Neural cell (in vitro differentiated cells): ENCODE data around the gene BMPR2. TPM values are rescaled to one million over a fixed set of nuclear protein-coding genes. Genes with fewer than 3 reads are reported as not detected.

Source experiments
- H2AFZ ChIP-seq: fragments of 200-600, 300-800 bp; sonication (generic), shearing (Covaris generic); 2 replicates; pipeline ENCODE4 v1.6.0; 2014; ENCODE audit warnings: low read depth, mild to moderate bottlenecking, antibody characterized with exemption, low read length, moderate library complexity
- H3F3A ChIP-seq: fragments of 200-600 bp; shearing (Covaris generic); 2 replicates; pipeline ENCODE4 v1.6.1; 2016; ENCODE audit warnings: mild to moderate bottlenecking, moderate library complexity, mixed read lengths, antibody characterized with exemption, low read length; ENCODE audit not compliant: insufficient read depth, poor library complexity, severe bottlenecking
- H3K27ac ChIP-seq: fragments of 200-600, 300-800 bp; sonication (generic), shearing (Covaris generic); 2 replicates; pipeline ENCODE4 v1.5.1; 2014; ENCODE audit warnings: mild to moderate bottlenecking, low read length, moderate library complexity
- H3K27me3 ChIP-seq: fragments of 300-800, 200-600 bp; sonication (generic), shearing (Covaris generic); 2 replicates; pipeline ENCODE4 v1.6.0; 2014; ENCODE audit warnings: mild to moderate bottlenecking, low read depth, low read length, moderate library complexity; ENCODE audit not compliant: insufficient read depth
- H3K36me3 ChIP-seq: fragments of 300-800, 200-600 bp; sonication (generic), shearing (Covaris generic); 2 replicates; pipeline ENCODE4 v1.5.1; 2014; ENCODE audit warnings: mild to moderate bottlenecking, antibody characterized with exemption, low read length, moderate library complexity; ENCODE audit not compliant: insufficient read depth
- H3K4me2 ChIP-seq: fragments of 300-800, 200-600 bp; sonication (generic), shearing (Covaris generic); 2 replicates; pipeline ENCODE4 v1.6.0; 2014; ENCODE audit warnings: mild to moderate bottlenecking, low read length
- H3K4me3 ChIP-seq: fragments of 300-800, 200-600 bp; sonication (generic), shearing (Covaris generic); 2 replicates; pipeline ENCODE4 v1.5.1; 2014; ENCODE audit warnings: mild to moderate bottlenecking, low read length, moderate library complexity
- H3K79me2 ChIP-seq: fragments of 200-600 bp; shearing (Covaris generic); replicated peaks from 2 replicates; pipeline ENCODE4 v1.6.0; 2014; ENCODE audit warnings: mild to moderate bottlenecking, low read length, moderate library complexity; ENCODE audit not compliant: insufficient read depth
- H3K9ac ChIP-seq: fragments of 300-800, 200-600 bp; sonication (generic), shearing (Covaris generic); 2 replicates; pipeline ENCODE4 v1.6.1; 2016; ENCODE audit warnings: mild to moderate bottlenecking, low read length, mixed read lengths
- H3K9me2 ChIP-seq: fragments of 200-600 bp; shearing (Covaris generic); 2 replicates; pipeline ENCODE4 v1.6.1; 2016; ENCODE audit warnings: mild to moderate bottlenecking, low read length, mixed read lengths; ENCODE audit not compliant: insufficient read depth
- H3K9me3 ChIP-seq: fragments of 200-600, 300-800 bp; sonication (generic), shearing (Covaris generic); 2 replicates; pipeline ENCODE4 v1.6.1; 2016; ENCODE audit warnings: mild to moderate bottlenecking, mixed run types, low read length, moderate library complexity, mixed read lengths
- H4K20me1 ChIP-seq: fragments of 200-600 bp; shearing (Covaris generic); 2 replicates; pipeline ENCODE4 v1.6.1; 2016; ENCODE audit warnings: mild to moderate bottlenecking, mixed run types; ENCODE audit not compliant: insufficient read depth
- EP300 ChIP-seq: fragments of 450-650 bp; conservative IDR thresholded peaks from 2 replicates; pipeline ENCODE4 v1.6.1; 2014; ENCODE audit warnings: antibody characterized with exemption, mild to moderate bottlenecking, moderate library complexity; ENCODE audit not compliant: poor library complexity, severe bottlenecking
- EZH2 ChIP-seq: fragments of 200-600, 300-800 bp; shearing (Covaris generic), sonication (generic); IDR thresholded peaks from 2 replicates; pipeline ENCODE4 v1.6.1; 2014; ENCODE audit warnings: antibody characterized with exemption, low read length, borderline replicate concordance, mild to moderate bottlenecking; ENCODE audit not compliant: insufficient read depth, poor library complexity, severe bottlenecking
- MXI1 ChIP-seq: fragments of 450-650 bp; conservative IDR thresholded peaks from 2 replicates; pipeline ENCODE4 v1.6.1; 2014; ENCODE audit warnings: antibody characterized with exemption, mild to moderate bottlenecking; ENCODE audit not compliant: poor library complexity, severe bottlenecking
- POLR2AphosphoS5 ChIP-seq: IDR thresholded peaks from 2 replicates; pipeline ENCODE4 v1.6.1; 2012
- RAD21 ChIP-seq: fragments of 450-650 bp; conservative IDR thresholded peaks from 2 replicates; pipeline ENCODE4 v1.6.1; 2014; ENCODE audit warnings: antibody characterized with exemption, mild to moderate bottlenecking, moderate library complexity
- SMC3 ChIP-seq: fragments of 450-650 bp; conservative IDR thresholded peaks from 2 replicates; pipeline ENCODE4 v1.6.1; 2014; ENCODE audit warnings: antibody characterized with exemption, mild to moderate bottlenecking, moderate library complexity; ENCODE audit not compliant: poor library complexity
- TAF1 ChIP-seq: IDR thresholded peaks from 2 replicates; pipeline ENCODE4 v1.6.1; 2012; ENCODE audit warnings: low read depth
- polyA plus RNA-seq: library from polyadenylated mRNA; depleted of rRNA; stranded (reverse); fragments of >200 nt; gene quantifications from 2 replicates; pipeline ENCODE4 v1.2.3, GENCODE V29; 2014
- TF ChIP-seq, protein P1 (sequence below): fragments of 450-650 bp; IDR thresholded peaks from 2 replicates; pipeline ENCODE4 v1.5.1; 2014; ENCODE audit warnings: antibody characterized with exemption, mild to moderate bottlenecking, moderate library complexity; ENCODE audit not compliant: poor library complexity, severe bottlenecking
- TF ChIP-seq, protein P2 (sequence below): IDR thresholded peaks from 2 replicates; pipeline ENCODE4 v1.6.1; 2012; ENCODE audit warnings: borderline replicate concordance

BMPR2 gene
- polyA plus RNA-seq, 1 donor from 2014 or later: 18.4 TPM

DNA sequence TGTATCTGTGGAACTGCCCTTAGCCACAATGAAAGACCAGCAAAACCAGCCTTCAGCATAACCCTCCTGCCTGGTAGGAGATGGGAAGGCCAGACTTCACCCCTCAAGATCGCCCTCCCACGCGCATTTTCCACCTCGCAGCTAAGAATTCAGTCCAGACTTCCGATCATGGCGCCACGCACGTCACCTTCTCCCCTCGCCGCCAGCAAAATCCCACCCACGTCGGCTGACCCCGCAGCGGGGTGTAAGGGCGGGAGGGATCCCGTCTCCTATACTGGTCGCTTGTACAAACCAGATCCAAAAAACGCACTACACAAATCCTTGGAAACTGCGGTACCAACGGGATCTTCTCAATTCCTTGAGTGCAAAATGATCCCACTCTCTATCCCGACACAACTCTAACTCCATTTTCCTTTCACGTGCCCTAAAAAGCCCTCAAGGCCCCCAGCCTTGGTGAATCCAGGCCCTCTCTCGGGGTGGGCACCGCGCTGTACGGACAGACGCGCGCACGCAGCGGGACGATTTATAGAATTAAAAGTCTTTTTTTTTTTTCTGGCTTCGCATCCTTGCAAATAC, 1.0 kb upstream of the BMPR2 start:
- H4K20me1 ChIP-seq: peaks cover 21% of the 10 kb centered on the region
- peak overlapping the region; percentile 95 for H3K9ac ChIP-seq
- peak overlapping the region; percentile 97 for H3K4me2 ChIP-seq
- TF ChIP-seq MXI1 (peak; percentile 12), SMC3 (no peak), EP300 (no peak), TAF1 (no peak), EZH2 (no peak), RAD21 (no peak), POLR2AphosphoS5 (peak; percentile 54)
- TF ChIP-seq, protein P1, sequence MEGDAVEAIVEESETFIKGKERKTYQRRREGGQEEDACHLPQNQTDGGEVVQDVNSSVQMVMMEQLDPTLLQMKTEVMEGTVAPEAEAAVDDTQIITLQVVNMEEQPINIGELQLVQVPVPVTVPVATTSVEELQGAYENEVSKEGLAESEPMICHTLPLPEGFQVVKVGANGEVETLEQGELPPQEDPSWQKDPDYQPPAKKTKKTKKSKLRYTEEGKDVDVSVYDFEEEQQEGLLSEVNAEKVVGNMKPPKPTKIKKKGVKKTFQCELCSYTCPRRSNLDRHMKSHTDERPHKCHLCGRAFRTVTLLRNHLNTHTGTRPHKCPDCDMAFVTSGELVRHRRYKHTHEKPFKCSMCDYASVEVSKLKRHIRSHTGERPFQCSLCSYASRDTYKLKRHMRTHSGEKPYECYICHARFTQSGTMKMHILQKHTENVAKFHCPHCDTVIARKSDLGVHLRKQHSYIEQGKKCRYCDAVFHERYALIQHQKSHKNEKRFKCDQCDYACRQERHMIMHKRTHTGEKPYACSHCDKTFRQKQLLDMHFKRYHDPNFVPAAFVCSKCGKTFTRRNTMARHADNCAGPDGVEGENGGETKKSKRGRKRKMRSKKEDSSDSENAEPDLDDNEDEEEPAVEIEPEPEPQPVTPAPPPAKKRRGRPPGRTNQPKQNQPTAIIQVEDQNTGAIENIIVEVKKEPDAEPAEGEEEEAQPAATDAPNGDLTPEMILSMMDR: peak; percentile 23
- TF ChIP-seq, protein P2, sequence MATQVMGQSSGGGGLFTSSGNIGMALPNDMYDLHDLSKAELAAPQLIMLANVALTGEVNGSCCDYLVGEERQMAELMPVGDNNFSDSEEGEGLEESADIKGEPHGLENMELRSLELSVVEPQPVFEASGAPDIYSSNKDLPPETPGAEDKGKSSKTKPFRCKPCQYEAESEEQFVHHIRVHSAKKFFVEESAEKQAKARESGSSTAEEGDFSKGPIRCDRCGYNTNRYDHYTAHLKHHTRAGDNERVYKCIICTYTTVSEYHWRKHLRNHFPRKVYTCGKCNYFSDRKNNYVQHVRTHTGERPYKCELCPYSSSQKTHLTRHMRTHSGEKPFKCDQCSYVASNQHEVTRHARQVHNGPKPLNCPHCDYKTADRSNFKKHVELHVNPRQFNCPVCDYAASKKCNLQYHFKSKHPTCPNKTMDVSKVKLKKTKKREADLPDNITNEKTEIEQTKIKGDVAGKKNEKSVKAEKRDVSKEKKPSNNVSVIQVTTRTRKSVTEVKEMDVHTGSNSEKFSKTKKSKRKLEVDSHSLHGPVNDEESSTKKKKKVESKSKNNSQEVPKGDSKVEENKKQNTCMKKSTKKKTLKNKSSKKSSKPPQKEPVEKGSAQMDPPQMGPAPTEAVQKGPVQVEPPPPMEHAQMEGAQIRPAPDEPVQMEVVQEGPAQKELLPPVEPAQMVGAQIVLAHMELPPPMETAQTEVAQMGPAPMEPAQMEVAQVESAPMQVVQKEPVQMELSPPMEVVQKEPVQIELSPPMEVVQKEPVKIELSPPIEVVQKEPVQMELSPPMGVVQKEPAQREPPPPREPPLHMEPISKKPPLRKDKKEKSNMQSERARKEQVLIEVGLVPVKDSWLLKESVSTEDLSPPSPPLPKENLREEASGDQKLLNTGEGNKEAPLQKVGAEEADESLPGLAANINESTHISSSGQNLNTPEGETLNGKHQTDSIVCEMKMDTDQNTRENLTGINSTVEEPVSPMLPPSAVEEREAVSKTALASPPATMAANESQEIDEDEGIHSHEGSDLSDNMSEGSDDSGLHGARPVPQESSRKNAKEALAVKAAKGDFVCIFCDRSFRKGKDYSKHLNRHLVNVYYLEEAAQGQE: peak; percentile 65
- no peaks in the 10 kb centered on the region for H3K9me2 ChIP-seq
- no peaks in the 10 kb centered on the region for H3K36me3 ChIP-seq
- peak overlapping the region; percentile 99 for H3K4me3 ChIP-seq
- H2AFZ ChIP-seq: peak overlapping the region; percentile 99
- peaks cover 6% of the 10 kb centered on the region for H3F3A ChIP-seq
- no peaks in the 10 kb centered on the region for H3K27me3 ChIP-seq
- H3K9me3 ChIP-seq: no peaks in the 10 kb centered on the region
- H3K79me2 ChIP-seq: peaks cover 39% of the 10 kb centered on the region
- peak overlapping the region; percentile 100 for H3K27ac ChIP-seq

DNA sequence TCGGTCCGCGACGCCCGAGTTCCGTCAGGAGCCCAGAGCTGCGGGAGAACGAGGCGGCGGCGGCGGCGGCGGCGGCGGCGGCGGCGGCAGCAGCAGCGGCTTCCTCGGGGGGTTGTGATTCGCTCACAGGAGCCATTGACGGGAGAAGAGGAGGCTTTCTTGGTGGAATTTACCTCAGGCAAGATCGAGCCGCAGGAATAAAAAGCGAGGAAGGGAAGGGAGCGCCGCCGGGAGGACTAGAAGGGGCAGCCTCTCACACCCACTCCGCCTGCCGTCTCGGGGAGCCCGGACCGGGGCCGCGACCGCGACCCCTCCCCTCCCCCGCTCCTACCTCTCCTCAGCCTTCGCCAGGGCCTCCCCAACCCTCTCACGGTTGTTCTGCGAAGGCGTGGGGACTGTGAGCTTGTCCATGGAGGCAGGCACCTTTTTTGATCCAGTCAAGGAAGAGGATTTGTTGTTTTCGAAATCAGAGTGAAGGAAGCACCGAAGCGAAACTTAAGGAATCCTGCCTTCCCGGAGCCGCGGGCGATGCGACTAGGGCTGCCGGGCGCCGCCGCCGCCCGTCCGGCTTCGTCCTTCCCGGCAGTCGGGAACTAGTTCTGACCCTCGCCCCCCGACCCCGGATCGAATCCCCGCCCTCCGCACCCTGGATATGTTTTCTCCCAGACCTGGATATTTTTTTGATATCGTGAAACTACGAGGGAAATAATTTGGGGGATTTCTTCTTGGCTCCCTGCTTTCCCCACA, 506 bp downstream of the BMPR2 start:
- Histone ChIP-seq H2AFZ (peak overlapping the region; percentile 2), H3K36me3 (no peaks in the 10 kb centered on the region), H3K4me3 (peak overlapping the region; percentile 99), H3K9ac (peak overlapping the region; percentile 95), H3K79me2 (peaks cover 54% of the 10 kb centered on the region), H3K4me2 (peak overlapping the region; percentile 64), H3K27me3 (no peaks in the 10 kb centered on the region), H3K27ac (peak overlapping the region; percentile 100), H3K9me2 (no peaks in the 10 kb centered on the region), H4K20me1 (peaks cover 22% of the 10 kb centered on the region), H3F3A (peaks cover 6% of the 10 kb centered on the region), H3K9me3 (no peaks in the 10 kb centered on the region)
- no peak for TF ChIP-seq POLR2AphosphoS5
- TF ChIP-seq, protein P2: no peak
- TF ChIP-seq TAF1: no peak
- TF ChIP-seq MXI1: no peak
- TF ChIP-seq, protein P1: no peak
- no peak for TF ChIP-seq EP300
